ENCODE measurements around the gene ABCC3.

Gene ABCC3

GRCh38 chr17:50666316-50666715 is 31.6 kb downstream of the ABCC3 start:
- Histone ChIP-seq H2AFZ (ENCODE audit: low read length) (no peak overlapping the region), H3K36me3 (replicated peaks in 1 of 2; ENCODE audit: control insufficient read depth in 2 of 2, insufficient read depth in 2 of 2, low read length in 2 of 2) (no peaks in the 10 kb centered on the region), H3K4ac (ENCODE audit: low read length) (no peak overlapping the region), H3K27ac (replicated peaks; ENCODE audit: low read length) (no peak overlapping the region), H3K23ac (ENCODE audit: low read depth, low read length, poor library complexity) (no peak overlapping the region), H4K91ac (ENCODE audit: low read depth, low read length, poor library complexity) (no peak overlapping the region), H3K79me1 (ENCODE audit: low read depth, low read length) (no peaks in the 10 kb centered on the region), H2AK5ac (ENCODE audit: low read depth, low read length) (no peak overlapping the region), H2BK120ac (ENCODE audit: low read depth, low read length) (no peak overlapping the region), H3K9me3 (replicated peaks in 1 of 2; ENCODE audit: control insufficient read depth in 2 of 2, insufficient read depth in 1 of 2, low read depth in 1 of 2, low read length in 2 of 2) (no peaks in the 10 kb centered on the region), H2BK12ac (ENCODE audit: low read length) (no peak overlapping the region), H3K14ac (ENCODE audit: low read length) (no peak overlapping the region), H3K9ac (ENCODE audit: low read depth, low read length, poor library complexity) (no peak overlapping the region), H2BK5ac (ENCODE audit: low read length) (no peak overlapping the region), H3K4me3 (ENCODE audit: low read length in 2 of 2) (no peak overlapping the region), H3K4me2 (ENCODE audit: insufficient read depth, low read length, poor library complexity, severe bottlenecking) (no peak overlapping the region), H4K8ac (ENCODE audit: low read depth, low read length) (no peak overlapping the region), H2BK15ac (ENCODE audit: low read length) (no peak overlapping the region), H3K18ac (ENCODE audit: low read length) (no peak overlapping the region), H3K4me1 (ENCODE audit: control insufficient read depth in 2 of 2, insufficient read depth in 1 of 2, low read depth in 1 of 2, low read length in 2 of 2) (peaks cover 5 to 17% of the 10 kb centered on the region in 2 donors), H3K27me3 (ENCODE audit: control insufficient read depth in 3 of 3, insufficient read depth in 3 of 3, low read depth in 1 of 3, low read length in 3 of 3) (peaks cover 0 to 10% (median 0%) of the 10 kb centered on the region in 3 experiments)
- no CpG with 5 or more reads among the region's 8 CpGs for WGBS, 2 donors (ENCODE audit: extremely low coverage in 2 of 2, insufficient read length in 2 of 2, insufficient replicate concordance in 1 of 2)
- DNase-seq (ENCODE audit: low spot score) = no peak

- Histone ChIP-seq H3K9ac (ENCODE audit: low read depth, low read length, poor library complexity) (peak overlapping the region; percentile 17), H3K27ac (replicated peaks; ENCODE audit: low read length) (no peak overlapping the region), H3K4me3 (ENCODE audit: low read length in 2 of 2) (no peak overlapping the region), H3K18ac (ENCODE audit: low read length) (peak overlapping the region; percentile 42), H3K79me1 (ENCODE audit: low read depth, low read length) (no peaks in the 10 kb centered on the region), H3K23ac (ENCODE audit: low read depth, low read length, poor library complexity) (no peak overlapping the region), H2BK120ac (ENCODE audit: low read depth, low read length) (no peak overlapping the region), H3K36me3 (replicated peaks in 1 of 2; ENCODE audit: control insufficient read depth in 2 of 2, insufficient read depth in 2 of 2, low read length in 2 of 2) (no peaks in the 10 kb centered on the region), H4K8ac (ENCODE audit: low read depth, low read length) (no peak overlapping the region), H3K4ac (ENCODE audit: low read length) (no peak overlapping the region), H3K9me3 (replicated peaks in 1 of 2; ENCODE audit: control insufficient read depth in 2 of 2, insufficient read depth in 1 of 2, low read depth in 1 of 2, low read length in 2 of 2) (no peaks in the 10 kb centered on the region), H2BK5ac (ENCODE audit: low read length) (no peak overlapping the region), H3K14ac (ENCODE audit: low read length) (no peak overlapping the region), H3K4me2 (ENCODE audit: insufficient read depth, low read length, poor library complexity, severe bottlenecking) (no peak overlapping the region), H3K27me3 (ENCODE audit: control insufficient read depth in 3 of 3, insufficient read depth in 3 of 3, low read depth in 1 of 3, low read length in 3 of 3) (peaks cover 0 to 10% (median 0%) of the 10 kb centered on the region in 3 experiments), H2AK5ac (ENCODE audit: low read depth, low read length) (peak overlapping the region; percentile 18), H2AFZ (ENCODE audit: low read length) (no peak overlapping the region), H2BK12ac (ENCODE audit: low read length) (no peak overlapping the region), H4K91ac (ENCODE audit: low read depth, low read length, poor library complexity) (peak overlapping the region; percentile 17), H2BK15ac (ENCODE audit: low read length) (no peak overlapping the region), H3K4me1 (ENCODE audit: control insufficient read depth in 2 of 2, insufficient read depth in 1 of 2, low read depth in 1 of 2, low read length in 2 of 2) (peaks cover 3 to 11% of the 10 kb centered on the region in 2 donors)
- WGBS, 2 donors (ENCODE audit: extremely low coverage in 2 of 2, insufficient read length in 2 of 2, insufficient replicate concordance in 1 of 2) = no CpG with 5 or more reads among the region's 14 CpGs
- no peak for DNase-seq (ENCODE audit: low spot score)
These were observed 32.8 kb downstream of the ABCC3 start for GRCh38 chr17:50667259-50668024.

GRCh38 chr17:50668025-50668837 is 33.5 kb downstream of the ABCC3 start:
- Histone ChIP-seq H3K18ac (ENCODE audit: low read length) (peak overlapping the region; percentile 60), H3K9me3 (replicated peaks in 1 of 2; ENCODE audit: control insufficient read depth in 2 of 2, insufficient read depth in 1 of 2, low read depth in 1 of 2, low read length in 2 of 2) (no peaks in the 10 kb centered on the region), H2BK120ac (ENCODE audit: low read depth, low read length) (no peak overlapping the region), H3K79me1 (ENCODE audit: low read depth, low read length) (no peaks in the 10 kb centered on the region), H3K27ac (replicated peaks; ENCODE audit: low read length) (no peak overlapping the region), H3K9ac (ENCODE audit: low read depth, low read length, poor library complexity) (no peak overlapping the region), H3K4ac (ENCODE audit: low read length) (no peak overlapping the region), H2BK15ac (ENCODE audit: low read length) (peak overlapping the region; percentile 54), H3K36me3 (replicated peaks in 1 of 2; ENCODE audit: control insufficient read depth in 2 of 2, insufficient read depth in 2 of 2, low read length in 2 of 2) (no peaks in the 10 kb centered on the region), H3K14ac (ENCODE audit: low read length) (peak overlapping the region; percentile 77), H3K4me2 (ENCODE audit: insufficient read depth, low read length, poor library complexity, severe bottlenecking) (no peak overlapping the region), H2BK12ac (ENCODE audit: low read length) (no peak overlapping the region), H3K23ac (ENCODE audit: low read depth, low read length, poor library complexity) (peak overlapping the region; percentile 17), H2AFZ (ENCODE audit: low read length) (peak overlapping the region; percentile 68), H3K4me3 (ENCODE audit: low read length in 2 of 2) (no peak overlapping the region), H2AK5ac (ENCODE audit: low read depth, low read length) (peak overlapping the region; percentile 53), H3K27me3 (ENCODE audit: control insufficient read depth in 3 of 3, insufficient read depth in 3 of 3, low read depth in 1 of 3, low read length in 3 of 3) (peaks cover 0 to 15% (median 0%) of the 10 kb centered on the region in 3 experiments), H4K91ac (ENCODE audit: low read depth, low read length, poor library complexity) (no peak overlapping the region), H2BK5ac (ENCODE audit: low read length) (no peak overlapping the region), H4K8ac (ENCODE audit: low read depth, low read length) (no peak overlapping the region), H3K4me1 (ENCODE audit: control insufficient read depth in 2 of 2, insufficient read depth in 1 of 2, low read depth in 1 of 2, low read length in 2 of 2) (peaks cover 3 to 10% of the 10 kb centered on the region in 2 donors)
- no CpG with 5 or more reads among the region's 8 CpGs for WGBS, 2 donors (ENCODE audit: extremely low coverage in 2 of 2, insufficient read length in 2 of 2, insufficient replicate concordance in 1 of 2)
- DNase-seq (ENCODE audit: low spot score) = no peak

All from neuronal stem cell (in vitro differentiated cells).